Measurements from ENCODE around the gene SLCO2B1.

The SLCO2B1 gene

DNA sequence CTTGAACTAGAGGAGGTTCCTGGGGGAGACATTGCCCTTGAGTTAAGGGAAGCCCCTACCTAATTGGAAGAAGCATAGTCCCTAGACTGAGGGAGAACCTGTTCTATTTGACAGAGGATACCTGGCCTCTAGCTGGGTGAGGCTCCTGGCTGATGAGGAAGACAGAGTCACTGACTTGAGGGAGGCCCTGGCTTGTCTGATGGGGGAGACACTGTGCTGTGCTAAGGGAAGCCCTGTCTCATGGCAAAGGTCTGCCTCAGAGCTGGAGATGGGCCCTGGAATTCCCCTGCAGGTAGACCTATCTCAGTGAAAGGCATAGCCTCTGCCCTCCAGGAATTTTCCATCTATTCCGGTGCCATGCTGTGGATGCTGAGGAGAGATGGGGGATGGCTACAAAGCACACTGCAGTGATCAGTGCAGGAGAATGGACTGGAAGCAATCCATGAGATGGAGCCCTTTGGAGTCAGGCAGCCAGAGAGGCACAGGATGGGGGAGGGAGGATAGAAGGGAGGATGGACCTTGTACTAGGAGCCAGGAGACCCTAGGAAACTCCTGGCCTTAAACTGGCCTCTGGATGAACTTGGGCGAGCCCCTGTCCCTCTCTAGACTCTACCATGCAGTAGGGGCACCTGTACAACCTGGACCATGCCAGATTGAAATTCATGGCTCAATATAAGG lies 39.9 kb downstream of the SLCO2B1 start:
- Mint-ChIP-seq H3K9me3 (ENCODE audit: low read depth) (no peaks in the 10 kb centered on the region), H3K4me3 (no peak overlapping the region), H3K27ac (no peak overlapping the region), H3K4me1 (ENCODE audit: low read depth) (no peaks in the 10 kb centered on the region), H3K36me3 (no peaks in the 10 kb centered on the region), H3K27me3 (no peaks in the 10 kb centered on the region)

DNA sequence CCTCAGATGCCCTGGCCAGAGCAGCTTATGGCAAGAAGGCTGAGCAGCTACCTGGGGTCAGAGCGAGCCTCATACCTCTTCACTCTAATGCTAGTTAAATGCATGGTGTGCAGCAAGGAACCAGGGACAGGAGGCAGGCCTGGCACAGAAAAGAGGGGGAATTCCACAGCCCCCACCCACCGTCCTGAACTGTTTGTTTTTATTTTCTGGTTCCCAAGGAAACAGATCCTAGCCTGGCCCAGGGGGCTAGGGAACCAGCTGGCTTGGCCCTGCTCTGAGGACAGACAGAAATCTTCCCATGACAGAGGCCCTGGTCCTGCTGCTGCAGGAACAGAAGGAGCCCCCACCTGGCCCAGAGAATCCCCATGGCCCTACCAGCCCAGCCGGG lies 40.4 kb downstream of the SLCO2B1 start:
- Mint-ChIP-seq H3K27me3 (no peaks in the 10 kb centered on the region), H3K4me1 (ENCODE audit: low read depth) (no peaks in the 10 kb centered on the region), H3K36me3 (no peaks in the 10 kb centered on the region), H3K27ac (no peak overlapping the region), H3K4me3 (no peak overlapping the region), H3K9me3 (ENCODE audit: low read depth) (no peaks in the 10 kb centered on the region)

DNA sequence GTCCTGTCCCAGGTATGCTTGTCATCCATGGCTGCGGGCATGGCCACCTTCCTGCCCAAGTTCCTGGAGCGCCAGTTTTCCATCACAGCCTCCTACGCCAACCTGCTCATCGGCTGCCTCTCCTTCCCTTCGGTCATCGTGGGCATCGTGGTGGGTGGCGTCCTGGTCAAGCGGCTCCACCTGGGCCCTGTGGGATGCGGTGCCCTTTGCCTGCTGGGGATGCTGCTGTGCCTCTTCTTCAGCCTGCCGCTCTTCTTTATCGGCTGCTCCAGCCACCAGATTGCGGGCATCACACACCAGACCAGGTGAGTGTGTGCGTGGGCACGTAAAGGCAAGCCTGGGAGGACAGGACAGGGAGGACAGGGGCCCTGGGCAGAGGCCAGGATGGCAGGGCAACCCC lies 42.4 kb downstream of the SLCO2B1 start:
- no peaks in the 10 kb centered on the region for H3K4me1 Mint-ChIP-seq (ENCODE audit: low read depth)
- H3K27me3 Mint-ChIP-seq = no peaks in the 10 kb centered on the region
- no peaks in the 10 kb centered on the region for H3K9me3 Mint-ChIP-seq (ENCODE audit: low read depth)
- H3K36me3 Mint-ChIP-seq = no peaks in the 10 kb centered on the region
- no peak overlapping the region for H3K27ac Mint-ChIP-seq
- no peak overlapping the region for H3K4me3 Mint-ChIP-seq

DNA sequence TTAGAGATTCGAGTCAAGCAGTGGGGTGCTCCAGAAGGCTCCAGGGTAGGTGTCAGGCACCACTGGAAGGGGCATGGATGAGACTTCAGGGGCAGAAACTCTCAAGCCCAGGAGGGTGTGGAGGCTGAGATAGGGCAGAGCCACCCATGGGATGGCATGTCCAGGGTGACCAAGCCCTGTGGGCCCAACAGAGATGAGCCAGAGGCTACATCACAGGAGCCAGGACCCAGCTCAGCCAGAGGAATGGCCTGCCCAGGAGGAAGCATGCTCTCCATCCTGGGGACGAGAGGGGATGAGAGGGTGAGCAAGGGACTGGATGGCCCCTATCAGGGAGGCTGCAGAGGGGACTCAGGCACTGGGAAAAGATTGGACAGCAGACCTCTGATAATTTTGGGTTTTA lies 42.8 kb downstream of the SLCO2B1 start:
- no peaks in the 10 kb centered on the region for H3K36me3 Mint-ChIP-seq
- H3K27ac Mint-ChIP-seq = no peak overlapping the region
- H3K4me1 Mint-ChIP-seq (ENCODE audit: low read depth) = no peaks in the 10 kb centered on the region
- H3K4me3 Mint-ChIP-seq = no peak overlapping the region
- no peaks in the 10 kb centered on the region for H3K9me3 Mint-ChIP-seq (ENCODE audit: low read depth)
- H3K27me3 Mint-ChIP-seq = no peaks in the 10 kb centered on the region

DNA sequence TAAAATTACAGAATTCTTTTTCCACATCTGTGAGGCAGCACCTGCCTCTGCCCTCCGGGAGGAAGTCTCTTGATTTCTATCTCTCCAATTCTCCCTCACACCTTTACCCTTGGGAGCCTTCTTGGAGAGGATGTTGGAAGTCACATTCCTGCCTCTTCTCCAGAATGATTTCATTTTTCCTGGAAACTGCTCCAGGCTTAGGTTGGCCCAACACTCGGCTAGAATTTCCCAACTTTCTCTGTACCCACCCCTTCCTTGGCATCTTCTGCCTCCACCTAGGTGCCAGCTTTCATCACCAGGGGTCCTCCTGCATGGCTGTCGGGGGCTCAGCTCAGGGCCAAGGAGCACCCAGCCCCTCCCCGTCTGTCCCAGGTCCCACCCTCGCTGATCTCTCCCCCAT lies 43.2 kb downstream of the SLCO2B1 start:
- Mint-ChIP-seq H3K27me3 (no peaks in the 10 kb centered on the region), H3K4me3 (no peak overlapping the region), H3K36me3 (no peaks in the 10 kb centered on the region), H3K27ac (no peak overlapping the region), H3K4me1 (ENCODE audit: low read depth) (no peaks in the 10 kb centered on the region), H3K9me3 (ENCODE audit: low read depth) (no peaks in the 10 kb centered on the region)

DNA sequence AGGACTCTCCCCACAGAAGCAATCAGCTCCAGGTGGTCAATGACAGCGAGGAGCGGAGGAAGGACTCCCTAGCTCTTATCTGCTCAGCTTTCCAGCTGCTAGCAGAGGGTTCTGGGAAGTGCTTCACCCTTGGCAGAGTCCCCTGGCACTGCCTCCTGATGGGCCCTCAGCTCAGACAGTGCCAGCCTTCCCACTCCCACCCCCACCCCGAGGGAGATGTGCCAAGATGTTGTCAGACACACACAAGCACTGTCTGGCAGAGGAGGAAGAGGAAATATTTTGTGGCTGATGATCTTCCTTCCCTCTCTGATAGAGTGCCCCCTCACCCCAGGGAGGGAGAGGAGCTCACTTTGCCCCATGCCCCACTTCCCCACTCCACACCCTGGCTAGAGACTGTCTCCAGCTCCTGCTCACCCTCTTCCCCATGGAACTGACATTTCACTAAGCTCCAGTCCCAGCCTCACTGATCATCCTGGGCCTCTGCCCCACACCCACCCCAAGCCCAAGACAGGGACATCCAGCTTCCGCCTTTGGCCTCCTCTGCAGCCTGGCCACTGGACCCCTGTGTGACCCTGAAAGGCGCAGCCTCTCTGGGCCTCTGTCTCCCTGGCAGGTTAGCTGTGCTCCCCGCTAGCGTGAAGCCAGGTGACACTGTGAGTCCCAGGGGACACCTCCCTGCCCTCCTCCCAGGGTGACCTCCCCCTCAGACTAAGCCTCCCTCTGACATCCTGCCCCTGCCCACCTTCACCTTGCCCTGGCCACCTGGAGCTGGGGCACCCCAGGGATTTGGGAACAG lies 44.5 kb downstream of the SLCO2B1 start:
- Mint-ChIP-seq H3K36me3 (no peaks in the 10 kb centered on the region), H3K27ac (no peak overlapping the region), H3K9me3 (ENCODE audit: low read depth) (no peaks in the 10 kb centered on the region), H3K27me3 (no peaks in the 10 kb centered on the region), H3K4me3 (no peak overlapping the region), H3K4me1 (ENCODE audit: low read depth) (no peaks in the 10 kb centered on the region)

DNA sequence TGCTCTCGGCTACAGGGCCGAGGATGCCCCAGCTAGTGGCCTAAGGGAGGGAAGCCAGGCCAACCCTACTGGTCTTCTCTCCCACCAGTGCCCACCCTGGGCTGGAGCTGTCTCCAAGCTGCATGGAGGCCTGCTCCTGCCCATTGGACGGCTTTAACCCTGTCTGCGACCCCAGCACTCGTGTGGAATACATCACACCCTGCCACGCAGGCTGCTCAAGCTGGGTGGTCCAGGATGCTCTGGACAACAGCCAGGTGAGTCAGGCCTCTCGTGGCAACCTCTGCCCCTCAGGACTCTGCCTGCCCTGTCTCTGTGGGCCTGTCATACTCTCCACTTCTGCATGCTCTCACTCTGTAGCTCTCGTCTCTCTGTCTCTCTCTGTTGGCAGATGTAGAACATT lies 45.5 kb downstream of the SLCO2B1 start:
- H3K36me3 Mint-ChIP-seq = no peaks in the 10 kb centered on the region
- H3K9me3 Mint-ChIP-seq (ENCODE audit: low read depth) = no peaks in the 10 kb centered on the region
- H3K4me1 Mint-ChIP-seq (ENCODE audit: low read depth) = no peaks in the 10 kb centered on the region
- H3K27ac Mint-ChIP-seq = no peak overlapping the region
- no peak overlapping the region for H3K4me3 Mint-ChIP-seq
- H3K27me3 Mint-ChIP-seq = no peaks in the 10 kb centered on the region

DNA sequence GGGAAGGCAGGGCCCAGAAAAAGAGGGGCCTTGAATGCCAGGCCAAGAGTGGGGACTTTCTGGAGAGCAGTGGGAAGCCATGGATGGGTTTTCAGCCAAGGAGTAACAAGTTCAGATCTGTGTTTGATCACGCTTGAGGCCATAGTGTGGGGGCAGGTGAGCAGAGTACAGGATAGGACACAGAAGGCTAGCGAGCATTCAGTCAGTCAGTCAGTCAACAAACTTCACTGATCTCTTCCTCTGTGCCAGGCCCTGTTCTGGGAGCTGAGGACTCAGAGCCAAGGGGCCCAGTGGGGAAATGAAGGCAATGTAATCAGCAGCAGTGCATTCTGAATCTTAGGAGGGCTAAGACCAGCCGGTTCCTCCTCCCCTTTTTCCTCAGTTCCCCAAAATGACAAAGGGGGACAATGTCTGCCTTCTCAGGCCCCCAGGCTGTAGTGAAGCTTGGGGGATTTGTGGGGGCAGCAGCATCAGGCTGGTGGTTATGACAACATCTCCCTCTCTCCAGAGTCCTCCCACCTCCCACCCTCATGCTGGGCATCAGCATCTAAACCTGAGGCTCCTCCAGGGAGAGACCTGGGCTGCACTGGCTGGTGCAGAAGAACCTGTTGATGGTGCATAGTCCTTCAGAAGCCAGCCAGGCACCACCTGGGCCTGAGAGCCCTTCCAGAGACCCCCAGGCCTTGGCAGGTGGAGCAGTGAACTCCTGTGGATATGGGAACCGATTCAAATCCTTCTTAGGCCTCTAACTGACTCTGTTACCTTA lies 46.8 kb downstream of the SLCO2B1 start:
- Mint-ChIP-seq H3K9me3 (ENCODE audit: low read depth) (no peaks in the 10 kb centered on the region), H3K4me3 (no peak overlapping the region), H3K27me3 (no peaks in the 10 kb centered on the region), H3K4me1 (ENCODE audit: low read depth) (no peaks in the 10 kb centered on the region), H3K27ac (no peak overlapping the region), H3K36me3 (no peaks in the 10 kb centered on the region)

DNA sequence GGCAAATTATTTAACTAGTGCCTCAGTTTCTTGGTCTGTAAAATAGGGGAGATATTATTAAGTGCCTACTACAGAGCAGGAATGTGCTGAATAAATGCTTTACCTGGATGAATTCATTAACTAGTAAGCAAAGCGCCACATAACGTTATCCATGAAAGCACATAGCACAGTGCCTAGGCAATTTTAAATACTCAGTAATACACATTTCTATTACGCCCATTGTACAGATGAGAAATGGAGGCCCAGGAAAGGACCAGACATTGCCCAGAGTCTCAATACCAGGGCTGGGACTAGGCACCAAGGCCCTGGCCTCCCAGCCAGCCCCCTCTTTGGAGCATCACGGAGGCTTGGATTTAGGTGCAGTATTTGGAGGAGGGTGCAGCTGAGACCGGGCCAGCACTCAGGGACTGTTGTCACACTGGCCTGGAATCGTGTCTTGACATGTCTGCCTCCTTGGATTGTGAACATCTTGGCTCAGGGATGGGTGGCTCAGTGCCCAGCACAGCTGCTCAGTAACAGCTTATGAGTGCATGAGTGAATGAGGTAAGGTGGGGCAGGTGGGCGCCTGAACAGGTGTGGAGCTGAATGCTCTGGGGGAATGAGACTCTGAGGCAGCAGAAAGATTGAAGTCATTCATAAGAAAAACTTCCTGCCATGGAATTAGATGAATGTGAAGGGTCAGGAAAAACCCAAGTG lies 47.5 kb downstream of the SLCO2B1 start:
- Mint-ChIP-seq H3K4me3 (no peak overlapping the region), H3K9me3 (ENCODE audit: low read depth) (no peaks in the 10 kb centered on the region), H3K4me1 (ENCODE audit: low read depth) (no peaks in the 10 kb centered on the region), H3K27me3 (no peaks in the 10 kb centered on the region), H3K27ac (no peak overlapping the region), H3K36me3 (no peaks in the 10 kb centered on the region)

DNA sequence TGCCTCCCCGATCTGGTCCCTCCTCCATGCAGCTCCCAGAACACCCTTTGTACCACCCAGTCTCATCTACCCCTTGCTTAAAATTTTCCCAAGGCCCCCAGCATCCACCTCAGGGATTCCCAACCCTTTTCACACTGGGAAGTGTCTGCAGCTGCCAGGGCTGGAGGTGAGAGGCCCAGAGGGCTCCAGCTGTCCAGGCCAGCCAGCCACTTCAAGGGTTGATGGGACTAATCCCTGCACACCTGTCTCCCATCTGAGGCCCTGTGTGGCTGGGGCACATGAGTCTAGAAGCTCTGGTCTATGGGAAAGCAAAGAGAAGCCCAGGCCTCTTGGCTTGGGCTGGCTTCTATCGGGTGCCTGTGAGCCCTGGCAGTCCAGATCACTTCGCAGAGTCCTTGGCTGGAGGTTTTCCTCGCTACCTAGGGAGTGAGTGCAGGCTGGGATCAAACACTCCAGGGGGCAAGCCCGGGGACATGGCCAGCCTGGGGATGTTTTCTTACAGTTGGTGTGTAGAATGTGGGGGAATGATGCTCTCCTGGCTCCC lies 48.6 kb downstream of the SLCO2B1 start:
- no peak overlapping the region for H3K4me3 Mint-ChIP-seq
- no peaks in the 10 kb centered on the region for H3K27me3 Mint-ChIP-seq
- no peaks in the 10 kb centered on the region for H3K4me1 Mint-ChIP-seq (ENCODE audit: low read depth)
- no peaks in the 10 kb centered on the region for H3K9me3 Mint-ChIP-seq (ENCODE audit: low read depth)
- H3K27ac Mint-ChIP-seq = no peak overlapping the region
- H3K36me3 Mint-ChIP-seq = no peaks in the 10 kb centered on the region

DNA sequence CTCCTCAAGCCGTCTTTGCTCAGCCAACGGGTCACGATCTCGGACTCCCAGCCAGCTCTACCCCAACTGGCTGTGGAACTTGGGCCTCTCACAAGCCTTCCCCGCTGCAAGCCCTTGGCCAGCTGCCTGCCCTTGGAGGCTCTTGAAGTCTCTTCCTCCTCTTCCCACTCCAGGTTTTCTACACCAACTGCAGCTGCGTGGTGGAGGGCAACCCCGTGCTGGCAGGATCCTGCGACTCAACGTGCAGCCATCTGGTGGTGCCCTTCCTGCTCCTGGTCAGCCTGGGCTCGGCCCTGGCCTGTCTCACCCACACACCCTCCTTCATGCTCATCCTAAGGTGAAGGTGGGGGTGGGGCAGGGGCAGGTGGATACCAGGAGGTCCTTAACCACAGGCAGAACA lies 49.1 kb downstream of the SLCO2B1 start:
- Mint-ChIP-seq H3K27me3 (no peaks in the 10 kb centered on the region), H3K36me3 (no peaks in the 10 kb centered on the region), H3K4me3 (no peak overlapping the region), H3K4me1 (ENCODE audit: low read depth) (no peaks in the 10 kb centered on the region), H3K9me3 (ENCODE audit: low read depth) (no peaks in the 10 kb centered on the region), H3K27ac (no peak overlapping the region)

DNA sequence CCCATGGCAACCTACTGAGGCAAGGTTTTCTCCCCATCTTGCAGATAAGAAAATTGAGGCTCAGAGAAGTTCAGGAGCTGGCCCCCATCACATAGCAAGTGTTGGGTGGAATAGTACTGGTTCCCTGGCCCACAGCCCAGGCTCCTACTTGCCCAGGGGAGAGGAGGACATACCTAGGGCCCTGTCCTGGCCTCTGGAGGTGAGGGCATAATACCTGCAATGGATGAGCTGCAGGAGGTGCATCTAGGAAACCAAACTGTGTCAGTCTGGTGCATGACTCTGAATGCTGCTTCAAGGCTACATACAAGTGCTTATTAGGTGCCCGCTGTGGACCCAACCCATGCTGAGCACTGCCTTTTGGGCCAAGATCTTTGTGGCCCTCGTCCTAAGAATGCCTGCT lies 49.6 kb downstream of the SLCO2B1 start:
- H3K36me3 Mint-ChIP-seq = no peaks in the 10 kb centered on the region

DNA sequence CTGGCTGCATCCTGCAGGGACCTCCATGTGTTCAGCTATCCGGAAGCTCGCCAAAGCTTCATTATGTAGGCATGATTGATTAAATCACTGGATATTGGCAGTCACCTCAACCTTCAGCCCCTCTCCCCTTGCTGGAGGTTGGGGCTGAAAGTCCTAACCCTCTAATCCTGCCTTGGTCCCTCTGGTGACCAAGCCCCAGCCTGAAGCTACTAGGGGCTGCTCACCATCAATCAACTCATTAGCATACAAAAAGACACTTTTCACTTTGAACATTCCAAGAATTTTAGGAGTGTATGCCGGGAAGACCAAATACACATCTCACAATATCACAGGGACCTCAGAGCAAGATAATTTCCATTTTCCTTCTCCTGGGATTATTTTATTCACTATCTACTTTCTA lies 50.9 kb downstream of the SLCO2B1 start:
- Mint-ChIP-seq H3K27ac (no peak overlapping the region), H3K27me3 (peaks cover 3% of the 10 kb centered on the region), H3K4me3 (no peak overlapping the region), H3K36me3 (no peaks in the 10 kb centered on the region), H3K4me1 (ENCODE audit: low read depth) (no peaks in the 10 kb centered on the region), H3K9me3 (ENCODE audit: low read depth) (no peaks in the 10 kb centered on the region)

More for the DNA sequence above, 49.6 kb downstream of the SLCO2B1 start:
- H3K27me3 Mint-ChIP-seq = no peaks in the 10 kb centered on the region
- H3K9me3 Mint-ChIP-seq (ENCODE audit: low read depth) = no peaks in the 10 kb centered on the region
- no peak overlapping the region for H3K27ac Mint-ChIP-seq
- no peak overlapping the region for H3K4me3 Mint-ChIP-seq
- H3K4me1 Mint-ChIP-seq (ENCODE audit: low read depth) = no peaks in the 10 kb centered on the region

DNA sequence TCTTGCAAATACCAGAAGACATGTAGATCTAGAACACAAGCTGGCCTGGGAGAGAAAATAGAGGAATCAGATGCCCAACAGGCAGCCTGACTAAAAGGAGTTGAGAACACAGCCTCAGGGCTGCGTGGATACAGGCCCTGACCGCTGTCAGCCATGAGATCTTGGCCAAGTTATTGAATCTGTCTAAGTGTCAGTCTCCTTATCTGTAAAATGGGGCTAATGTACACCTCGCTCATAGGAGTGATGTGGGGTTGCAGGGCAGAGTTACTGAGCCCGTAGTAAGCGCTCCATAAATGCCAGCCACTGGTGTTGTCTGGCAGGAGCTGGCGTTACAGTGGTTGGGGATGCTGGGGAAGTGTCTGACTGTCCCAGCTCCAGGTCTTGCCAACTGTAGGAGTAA lies 51.3 kb downstream of the SLCO2B1 start:
- Mint-ChIP-seq H3K27ac (no peak overlapping the region), H3K4me1 (ENCODE audit: low read depth) (no peaks in the 10 kb centered on the region), H3K4me3 (no peak overlapping the region), H3K9me3 (ENCODE audit: low read depth) (no peaks in the 10 kb centered on the region), H3K27me3 (peaks cover 3% of the 10 kb centered on the region), H3K36me3 (no peaks in the 10 kb centered on the region)

DNA sequence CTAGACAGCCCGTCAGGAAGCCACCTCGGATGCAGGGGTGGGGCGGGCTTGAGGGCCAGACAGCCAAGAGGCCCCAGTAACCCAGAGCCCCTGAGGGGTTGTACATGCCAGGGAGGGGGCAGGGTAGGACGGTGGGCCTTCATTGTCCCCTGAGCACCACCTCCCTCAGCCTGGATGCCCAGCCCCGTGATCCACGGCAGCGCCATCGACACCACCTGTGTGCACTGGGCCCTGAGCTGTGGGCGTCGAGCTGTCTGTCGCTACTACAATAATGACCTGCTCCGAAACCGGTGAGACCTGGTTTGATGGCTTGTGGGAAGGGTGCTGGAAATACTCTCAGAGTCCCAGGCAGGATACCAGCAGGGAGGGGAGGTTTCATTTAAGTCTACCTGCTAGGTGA lies 52.2 kb downstream of the SLCO2B1 start:
- Mint-ChIP-seq H3K9me3 (ENCODE audit: low read depth) (no peaks in the 10 kb centered on the region), H3K27me3 (peaks cover 3% of the 10 kb centered on the region), H3K27ac (no peak overlapping the region), H3K4me3 (no peak overlapping the region), H3K36me3 (no peaks in the 10 kb centered on the region), H3K4me1 (ENCODE audit: low read depth) (no peaks in the 10 kb centered on the region)

All from activated naive CD8-positive, alpha-beta T cell (primary cell).